Nephron (organoid): Measurements from ENCODE around the gene H2BK1.

ENCODE experiments used
- H3K27ac Mint-ChIP-seq, 3 experiments: 2 replicates each; pipeline ENCODE4 v1.8.0; 2020; ENCODE audit warnings: mixed read lengths in 3 of 3, mild to moderate bottlenecking in 2 of 3, moderate library complexity in 1 of 3
- H3K27me3 Mint-ChIP-seq: 2 replicates; pipeline ENCODE4 v1.8.0; 2021; ENCODE audit warnings: low read depth, mild to moderate bottlenecking, moderate library complexity, mixed read lengths
- H3K36me3 Mint-ChIP-seq: 2 replicates; pipeline ENCODE4 v1.8.0; 2020; ENCODE audit warnings: low read depth, mixed read lengths
- H3K4me1 Mint-ChIP-seq: 2 replicates; pipeline ENCODE4 v1.8.0; 2020; ENCODE audit warnings: mixed read lengths
- H3K4me3 Mint-ChIP-seq, 3 experiments: 2 replicates each; pipeline ENCODE4 v1.8.0; 2020; ENCODE audit warnings: mild to moderate bottlenecking in 3 of 3, mixed read lengths in 3 of 3, moderate library complexity in 2 of 3
- H3K9me3 Mint-ChIP-seq: 2 replicates; pipeline ENCODE4 v1.8.0; 2020; ENCODE audit warnings: mixed read lengths
- CTCF ChIP-seq, 3 experiments: fragments of 200-600 bp; sonication (generic); IDR thresholded peaks; one replicate each; pipeline ENCODE4 v1.5.0; 2021; ENCODE audit warnings: antibody characterized with exemption in 3 of 3; ENCODE audit not compliant: unreplicated experiment in 3 of 3

The H2BK1 gene

DNA sequence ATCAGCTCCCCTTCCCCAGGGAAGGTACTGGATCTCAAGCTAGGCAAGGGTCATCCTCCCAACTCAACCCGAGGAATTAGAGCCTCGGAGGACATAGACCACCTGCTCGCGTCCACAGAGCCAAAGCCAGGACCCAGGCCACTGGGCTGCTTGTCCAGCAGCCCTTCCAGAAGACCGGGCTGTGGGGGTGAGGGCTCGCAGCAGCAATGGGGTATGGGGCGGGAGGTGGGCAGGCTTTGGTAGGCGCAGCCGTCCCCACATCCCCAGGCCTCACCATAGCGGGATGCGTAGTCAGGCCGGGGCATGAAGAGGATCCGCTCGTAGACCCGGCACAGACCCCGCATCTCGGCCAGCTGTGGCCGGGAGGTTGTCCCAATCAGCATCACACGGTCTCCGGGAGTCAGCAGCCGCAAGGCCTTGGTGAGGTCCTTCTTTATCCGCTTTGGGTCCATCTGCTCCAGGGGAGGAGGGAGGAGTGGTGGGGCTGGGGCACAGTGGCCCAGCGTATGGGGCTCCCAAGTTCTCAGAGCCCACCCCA lies 18.2 kb downstream of the H2BK1 start:
- Mint-ChIP-seq H3K4me3 (no peak overlapping the region), H3K27me3 (peaks cover 34% of the 10 kb centered on the region), H3K36me3 (no peaks in the 10 kb centered on the region), H3K27ac (no peak overlapping the region), H3K4me1 (peaks cover 4% of the 10 kb centered on the region), H3K9me3 (no peaks in the 10 kb centered on the region)
- no peak for TF ChIP-seq CTCF (IDR thresholded peaks at IDR 0.05; ENCODE audit: unreplicated experiment in 3 of 3)

- H3K4me3 Mint-ChIP-seq: no peak overlapping the region
- no peak for TF ChIP-seq CTCF (IDR thresholded peaks at IDR 0.05; ENCODE audit: unreplicated experiment in 3 of 3)
- no peaks in the 10 kb centered on the region for H3K36me3 Mint-ChIP-seq
- peaks cover 34% of the 10 kb centered on the region for H3K27me3 Mint-ChIP-seq
- H3K27ac Mint-ChIP-seq: no peak overlapping the region
- H3K4me1 Mint-ChIP-seq: peaks cover 4% of the 10 kb centered on the region
- no peaks in the 10 kb centered on the region for H3K9me3 Mint-ChIP-seq
Observed at GRCh38 chr7:151191544-151191943, 18.7 kb downstream of the H2BK1 start.

GRCh38 chr7:151189038-151189437 lies 21.2 kb downstream of the H2BK1 start:
- Mint-ChIP-seq H3K9me3 (no peaks in the 10 kb centered on the region), H3K27ac (no peak overlapping the region), H3K27me3 (peaks cover 38% of the 10 kb centered on the region), H3K4me3 (no peak overlapping the region), H3K4me1 (peaks cover 4% of the 10 kb centered on the region), H3K36me3 (no peaks in the 10 kb centered on the region)
- no peak for TF ChIP-seq CTCF (IDR thresholded peaks at IDR 0.05; ENCODE audit: unreplicated experiment in 3 of 3)

DNA sequence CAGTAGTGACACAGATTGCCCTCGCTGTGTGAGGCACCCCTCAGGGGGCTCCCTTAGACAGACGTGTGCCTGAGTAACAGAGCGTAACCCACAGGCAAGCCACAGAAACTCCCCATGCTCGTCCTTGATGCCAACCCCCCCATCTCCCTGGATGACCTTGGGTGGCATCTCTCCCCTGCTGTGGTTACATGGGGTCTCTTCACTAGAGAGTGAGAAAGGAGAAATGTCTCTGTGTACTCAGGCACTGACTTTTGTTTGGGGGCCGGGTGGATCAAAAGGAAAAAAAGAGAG lies 22.1 kb downstream of the H2BK1 start:
- H3K9me3 Mint-ChIP-seq: no peaks in the 10 kb centered on the region
- no peak overlapping the region for H3K27ac Mint-ChIP-seq
- H3K36me3 Mint-ChIP-seq: no peaks in the 10 kb centered on the region
- peaks cover 34% of the 10 kb centered on the region for H3K27me3 Mint-ChIP-seq
- peaks cover 4% of the 10 kb centered on the region for H3K4me1 Mint-ChIP-seq
- TF ChIP-seq CTCF (IDR thresholded peaks at IDR 0.05; ENCODE audit: unreplicated experiment in 3 of 3): no peak
- no peak overlapping the region for H3K4me3 Mint-ChIP-seq

- no peak overlapping the region for H3K27ac Mint-ChIP-seq
- no peaks in the 10 kb centered on the region for H3K9me3 Mint-ChIP-seq
- H3K36me3 Mint-ChIP-seq: no peaks in the 10 kb centered on the region
- no peak for TF ChIP-seq CTCF (IDR thresholded peaks at IDR 0.05; ENCODE audit: unreplicated experiment in 3 of 3)
- H3K27me3 Mint-ChIP-seq: peaks cover 33% of the 10 kb centered on the region
- no peak overlapping the region for H3K4me3 Mint-ChIP-seq
- H3K4me1 Mint-ChIP-seq: peaks cover 4% of the 10 kb centered on the region
Observed at GRCh38 chr7:151187409-151188251, 22.7 kb downstream of the H2BK1 start.
